ENCODE results near the gene TFAP2A. TPM values are rescaled to one million over a fixed set of nuclear protein-coding genes. Genes with fewer than 3 reads are reported as not detected.

The TFAP2A gene
- 0.21 and 0.59 TPM in 2 replicates for total RNA-seq
- 1.4 TPM for polyA plus RNA-seq (2012)

- DNase-seq (ENCODE audit: low read depth) = peak; percentile 42
Observed at GRCh38 chr6:10414756-10415616, at the start of gene TFAP2A. TSS of gene TFAP2A (minus strand) at chr6:10415074. CDS start at chr6:10414991, 83 bp downstream.

GRCh38 chr6:10463491-10464481 lies 48.9 kb upstream of the TFAP2A start:
- no peak for DNase-seq (ENCODE audit: low read depth)

GRCh38 chr6:10463040-10463439 lies 48.2 kb upstream of the TFAP2A start:
- no peak for DNase-seq (ENCODE audit: low read depth)

- DNase-seq (ENCODE audit: low read depth) = no peak
Observed at GRCh38 chr6:10461850-10462249, 47.0 kb upstream of the TFAP2A start.

GRCh38 chr6:10460096-10460495 lies 45.2 kb upstream of the TFAP2A start:
- DNase-seq (ENCODE audit: low read depth) = no peak

- DNase-seq (ENCODE audit: low read depth) = no peak
Observed at GRCh38 chr6:10458287-10458686, 43.4 kb upstream of the TFAP2A start.

- DNase-seq (ENCODE audit: low read depth) = peak; percentile 6
Observed at GRCh38 chr6:10453596-10453995, 38.7 kb upstream of the TFAP2A start.

- DNase-seq (ENCODE audit: low read depth) = peak; percentile 82
Observed at GRCh38 chr6:10451828-10452509, 37.1 kb upstream of the TFAP2A start.

GRCh38 chr6:10451394-10451793 lies 36.5 kb upstream of the TFAP2A start:
- peak; percentile 5 for DNase-seq (ENCODE audit: low read depth)

GRCh38 chr6:10449751-10450150 lies 34.9 kb upstream of the TFAP2A start:
- no peak for DNase-seq (ENCODE audit: low read depth)

- no peak for DNase-seq (ENCODE audit: low read depth)
Observed at GRCh38 chr6:10448096-10448495, 33.2 kb upstream of the TFAP2A start.

GRCh38 chr6:10446548-10446947 lies 31.7 kb upstream of the TFAP2A start:
- no peak for DNase-seq (ENCODE audit: low read depth)

GRCh38 chr6:10441655-10442009 lies 26.8 kb upstream of the TFAP2A start:
- DNase-seq (ENCODE audit: low read depth) = no peak

- peak; percentile 85 for DNase-seq (ENCODE audit: low read depth)
Observed at GRCh38 chr6:10441004-10441654, 26.3 kb upstream of the TFAP2A start.

GRCh38 chr6:10437891-10438290 lies 23.0 kb upstream of the TFAP2A start:
- DNase-seq (ENCODE audit: low read depth) = no peak

GRCh38 chr6:10434235-10434634 lies 19.4 kb upstream of the TFAP2A start:
- no peak for DNase-seq (ENCODE audit: low read depth)

- no peak for DNase-seq (ENCODE audit: low read depth)
Observed at GRCh38 chr6:10433322-10433721, 18.4 kb upstream of the TFAP2A start.

GRCh38 chr6:10431423-10432164 lies 16.7 kb upstream of the TFAP2A start:
- no peak for DNase-seq (ENCODE audit: low read depth)

GRCh38 chr6:10429638-10430427 lies 15.0 kb upstream of the TFAP2A start:
- peak; percentile 52 for DNase-seq (ENCODE audit: low read depth)

All from myocyte (in vitro differentiated cells).